Raji (cell line): ENCODE measurements around the gene LEMD2.

Source experiments
- POLR2A ChIP-seq: IDR thresholded peaks from 2 replicates; pipeline ENCODE4 v1.6.1; 2011; ENCODE audit warnings: low read depth, low read length, control low read depth; ENCODE audit not compliant: insufficient read depth

The LEMD2 gene

GRCh38 chr6:33761581-33761921 is 27.4 kb downstream of the LEMD2 start:
- TF ChIP-seq POLR2A: no peak

- no peak for TF ChIP-seq POLR2A
Observed at GRCh38 chr6:33759887-33760629, 28.9 kb downstream of the LEMD2 start.

- TF ChIP-seq POLR2A: no peak
Observed at GRCh38 chr6:33758815-33759216, 30.1 kb downstream of the LEMD2 start.

- TF ChIP-seq POLR2A: no peak
Observed at GRCh38 chr6:33757906-33758305, 31.0 kb downstream of the LEMD2 start.

GRCh38 chr6:33757113-33757512 is 31.8 kb downstream of the LEMD2 start:
- no peak for TF ChIP-seq POLR2A

- TF ChIP-seq POLR2A: no peak
Observed at GRCh38 chr6:33756211-33756954, 32.5 kb downstream of the LEMD2 start.

- TF ChIP-seq POLR2A: no peak
Observed at GRCh38 chr6:33755070-33755869, 33.7 kb downstream of the LEMD2 start.

- TF ChIP-seq POLR2A: no peak
Observed at GRCh38 chr6:33754222-33754621, 34.7 kb downstream of the LEMD2 start.

GRCh38 chr6:33752646-33753015 is 36.3 kb downstream of the LEMD2 start:
- no peak for TF ChIP-seq POLR2A

GRCh38 chr6:33751771-33752645 is 36.9 kb downstream of the LEMD2 start:
- no peak for TF ChIP-seq POLR2A

GRCh38 chr6:33750244-33750991 is 38.5 kb downstream of the LEMD2 start:
- no peak for TF ChIP-seq POLR2A

GRCh38 chr6:33749401-33749800 is 39.5 kb downstream of the LEMD2 start:
- TF ChIP-seq POLR2A: no peak

GRCh38 chr6:33748841-33749240 is 40.1 kb downstream of the LEMD2 start:
- TF ChIP-seq POLR2A: no peak

GRCh38 chr6:33747823-33748222 is 41.1 kb downstream of the LEMD2 start:
- TF ChIP-seq POLR2A: no peak
